ENCODE results near the gene AKR1D1.
"Not testable (repeated sequence)": the region's sequence is repeated elsewhere in the genome, so short reads cannot be mapped to it uniquely, and the experiment has no call there.

- not testable (repeated sequence) for TF ChIP-seq CTCF, POLR2A (IDR thresholded peaks at IDR 0.05)
Measured at GRCh38 chr7:138075786-138076185, 473 bp upstream of the AKR1D1 start.

Data from thyroid gland (tissue), 4 donors.